ENCODE results near the gene OR7A17. TPM values are rescaled to one million over a fixed set of nuclear protein-coding genes. Genes with fewer than 3 reads are reported as not detected.
A peak's percentile ranks its signal among the peaks of the same experiment; 100 is the strongest.

The OR7A17 gene
- total RNA-seq, 4 donors from 2014 or later = not detected

- DNase-seq (ENCODE audit: low spot score in 2 of 2) = no peak
- intact Hi-C loops (cut with DNase I; ENCODE audit: low total_unique reads) = no loop called here
- H3K4me3 ChIP-seq (ENCODE audit: low read depth, poor library complexity, severe bottlenecking) = no peak overlapping the region
- 34 to 38% methylated on average over 6 of the region's 6 CpGs for WGBS, 2 donors
- TF ChIP-seq CTCF (IDR thresholded peaks at IDR 0.05) (no peak), POLR2A (IDR thresholded peaks at IDR 0.05) (no peak)
These were observed 42.4 kb downstream of the OR7A17 start for GRCh38 chr19:14843578-14843977.

- no peak overlapping the region for H3K4me3 ChIP-seq (ENCODE audit: low read depth, poor library complexity, severe bottlenecking)
- no peak for DNase-seq (ENCODE audit: low spot score in 2 of 2)
- 21 to 28% methylated on average over 2 of the region's 2 CpGs for WGBS, 2 donors
- intact Hi-C loops (cut with DNase I; ENCODE audit: low total_unique reads) = no loop called here
- TF ChIP-seq CTCF (IDR thresholded peaks at IDR 0.05) (no peak), POLR2A (IDR thresholded peaks at IDR 0.05) (no peak)
These were observed 42.8 kb downstream of the OR7A17 start for GRCh38 chr19:14843169-14843568.

- TF ChIP-seq CTCF (IDR thresholded peaks at IDR 0.05) (no peak), POLR2A (IDR thresholded peaks at IDR 0.05) (no peak)
- WGBS, 2 donors = 10 to 13% methylated on average over 1 of the region's 1 CpG
- no peak overlapping the region for H3K4me3 ChIP-seq (ENCODE audit: low read depth, poor library complexity, severe bottlenecking)
- intact Hi-C loops (cut with DNase I; ENCODE audit: low total_unique reads) = no loop called here
- DNase-seq (ENCODE audit: low spot score in 2 of 2) = no peak
These were observed 45.7 kb downstream of the OR7A17 start for GRCh38 chr19:14840206-14840605.

- 73% methylated on average over 4 of the region's 4 CpGs for WGBS, 2 donors
- no peak for DNase-seq (ENCODE audit: low spot score in 2 of 2)
- TF ChIP-seq CTCF (IDR thresholded peaks at IDR 0.05) (no peak), POLR2A (IDR thresholded peaks at IDR 0.05) (no peak)
- no peak overlapping the region for H3K4me3 ChIP-seq (ENCODE audit: low read depth, poor library complexity, severe bottlenecking)
- intact Hi-C loops (cut with DNase I; ENCODE audit: low total_unique reads) = no loop called here
These were observed 48.5 kb downstream of the OR7A17 start for GRCh38 chr19:14837391-14837790.

- DNase-seq (ENCODE audit: low spot score in 2 of 2) = peak in 1 of 2 donors; percentile 16
- no peak within 1 kb of the TSS for H3K4me3 ChIP-seq (ENCODE audit: low read depth, poor library complexity, severe bottlenecking)
- 5 to 15% methylated on average over 1 of the region's 1 CpG for WGBS, 2 donors
- intact Hi-C loops (cut with DNase I; ENCODE audit: low total_unique reads) = no loop called here
- TF ChIP-seq POLR2A (IDR thresholded peaks at IDR 0.05) (no peak), CTCF (IDR thresholded peaks at IDR 0.05) (no peak)
These were observed 50.9 kb downstream of the OR7A17 start, which contains the start of the genes OR7A5 and OR7C1 for GRCh38 chr19:14835011-14835410. TSS of gene OR7A5 (minus strand) at chr19:14835185. CDS start at chr19:14828241, 6,944 bp downstream. TSS of gene OR7C1 (minus strand) at chr19:14835185. CDS start at chr19:14800136, 35,049 bp downstream.

GRCh38 chr19:14830702-14831101 lies 55.2 kb downstream of the OR7A17 start:
- no peak for TF ChIP-seq POLR2A (IDR thresholded peaks at IDR 0.05)
- TF ChIP-seq CTCF (IDR thresholded peaks at IDR 0.05) = no peak

More at GRCh38 chr19:14830702-14831101, 55.2 kb downstream of the OR7A17 start:
- no peak overlapping the region for H3K4me3 ChIP-seq (ENCODE audit: low read depth, poor library complexity, severe bottlenecking)
- 70 to 73% methylated on average over 4 of the region's 4 CpGs for WGBS, 2 donors
- intact Hi-C loops (cut with DNase I; ENCODE audit: low total_unique reads) = no loop called here
- DNase-seq (ENCODE audit: low spot score in 2 of 2) = no peak
